Activated B cell treated with CpG ODN at 0.5 μM for 24 hours (primary cell): ENCODE measurements around the gene SLC26A4. TPM values are rescaled to one million over a fixed set of nuclear protein-coding genes. Genes with fewer than 3 reads are reported as not detected.

Source experiments
- ATAC-seq: fragments of 200-7000 bp; cut with Tn5 transposase; one replicate; pipeline ENCODE4 v1.10.0; 2021; ENCODE audit warnings: low read depth, mild to moderate bottlenecking, moderate library complexity
- CTCF ChIA-PET: fragments of 350-600 bp; sonication (Branson Sonifier 250); formaldehyde crosslinking; loops from one replicate; lab custom pipeline; 2021; ENCODE audit warnings: antibody characterized with exemption; lab: Charles Lee
- POLR2A ChIA-PET: fragments of 350-600 bp; sonication (Branson Sonifier 250); formaldehyde crosslinking; loops from one replicate; lab custom pipeline; 2021; ENCODE audit warnings: antibody characterized with exemption; lab: Charles Lee
- DNase-seq: peaks from one replicate; pipeline ENCODE4 v3.0.0; 2022
- H3K27ac Mint-ChIP-seq: one replicate; pipeline ENCODE4 v1.8.0; 2020; ENCODE audit warnings: mixed read lengths
- H3K27me3 Mint-ChIP-seq: one replicate; pipeline ENCODE4 v1.8.0; 2021; ENCODE audit warnings: mixed read lengths
- H3K36me3 Mint-ChIP-seq: one replicate; pipeline ENCODE4 v1.8.0; 2021; ENCODE audit warnings: low read depth, mixed read lengths
- H3K4me1 Mint-ChIP-seq: one replicate; pipeline ENCODE4 v1.8.0; 2021; ENCODE audit warnings: mixed read lengths
- H3K4me3 Mint-ChIP-seq: one replicate; pipeline ENCODE4 v1.8.0; 2020; ENCODE audit warnings: mild to moderate bottlenecking, mixed read lengths
- H3K9me3 Mint-ChIP-seq: one replicate; pipeline ENCODE4 v1.8.0; 2020; ENCODE audit warnings: mixed read lengths
- intact Hi-C: fragments of 100-400 bp; cut with micrococcal nuclease; formaldehyde crosslinking; loops from one replicate; pipeline ENCODE4 v1.15.1; 2024
- total RNA-seq: library from RNA; stranded (reverse); gene quantifications from 2 replicates; pipeline ENCODE4 v1.2.3, GENCODE V29; 2022
- TF ChIP-seq, protein P1 (sequence below): fragments of 200-600 bp; IDR thresholded peaks from one replicate; pipeline ENCODE4 v1.8.0; 2022; ENCODE audit warnings: antibody characterized with exemption, mild to moderate bottlenecking

The SLC26A4 gene
- total RNA-seq, 1 donor from 2014 or later: 0.13 TPM

DNA sequence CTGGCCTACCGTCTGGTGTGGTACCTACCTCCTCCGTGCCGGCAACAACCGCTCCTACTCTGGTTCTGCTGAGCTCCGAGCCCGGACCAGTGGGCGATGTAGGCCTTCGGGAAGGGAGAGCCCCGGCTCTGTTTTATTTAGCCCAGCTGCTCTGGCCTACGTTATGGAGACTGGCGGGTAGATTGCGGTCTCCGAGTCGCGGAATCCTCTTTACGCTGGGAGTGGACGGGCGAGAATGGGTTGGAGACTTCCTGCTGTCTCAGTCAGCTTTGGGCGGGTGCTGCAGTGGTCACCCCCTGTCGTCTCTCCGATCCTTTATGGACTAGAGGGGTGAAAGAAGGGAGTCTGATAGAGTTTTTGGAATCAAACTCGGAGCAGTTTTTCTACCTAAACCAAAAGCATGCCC lies 83.7 kb downstream of the SLC26A4 start:
- intact Hi-C loops: loop anchor here (5.0 kb wide), 1 partner anchor 282 kb away; no protein-coding TSS in a partner anchor
- H3K27me3 Mint-ChIP-seq: no peaks in the 10 kb centered on the region
- peak overlapping the region; percentile 96 for H3K4me3 Mint-ChIP-seq
- peak overlapping the region; percentile 99 for H3K27ac Mint-ChIP-seq
- H3K9me3 Mint-ChIP-seq: no peaks in the 10 kb centered on the region
- no peak for DNase-seq
- peaks cover 28% of the 10 kb centered on the region for H3K36me3 Mint-ChIP-seq
- CTCF ChIA-PET: interaction anchor here (0.6 to 1.7 kb wide), 3 partner anchors 17 to 576 kb away, joined by 3 to 4 read pairs (median 3); no protein-coding TSS in a partner anchor
- TF ChIP-seq, protein P1, sequence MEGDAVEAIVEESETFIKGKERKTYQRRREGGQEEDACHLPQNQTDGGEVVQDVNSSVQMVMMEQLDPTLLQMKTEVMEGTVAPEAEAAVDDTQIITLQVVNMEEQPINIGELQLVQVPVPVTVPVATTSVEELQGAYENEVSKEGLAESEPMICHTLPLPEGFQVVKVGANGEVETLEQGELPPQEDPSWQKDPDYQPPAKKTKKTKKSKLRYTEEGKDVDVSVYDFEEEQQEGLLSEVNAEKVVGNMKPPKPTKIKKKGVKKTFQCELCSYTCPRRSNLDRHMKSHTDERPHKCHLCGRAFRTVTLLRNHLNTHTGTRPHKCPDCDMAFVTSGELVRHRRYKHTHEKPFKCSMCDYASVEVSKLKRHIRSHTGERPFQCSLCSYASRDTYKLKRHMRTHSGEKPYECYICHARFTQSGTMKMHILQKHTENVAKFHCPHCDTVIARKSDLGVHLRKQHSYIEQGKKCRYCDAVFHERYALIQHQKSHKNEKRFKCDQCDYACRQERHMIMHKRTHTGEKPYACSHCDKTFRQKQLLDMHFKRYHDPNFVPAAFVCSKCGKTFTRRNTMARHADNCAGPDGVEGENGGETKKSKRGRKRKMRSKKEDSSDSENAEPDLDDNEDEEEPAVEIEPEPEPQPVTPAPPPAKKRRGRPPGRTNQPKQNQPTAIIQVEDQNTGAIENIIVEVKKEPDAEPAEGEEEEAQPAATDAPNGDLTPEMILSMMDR: no peak
- peaks cover 55% of the 10 kb centered on the region for H3K4me1 Mint-ChIP-seq
- ATAC-seq: peak; percentile 37
- POLR2A ChIA-PET: interaction anchor here (0.6 to 3.0 kb wide), 10 partner anchors 11 to 1459 kb away, joined by 3 to 45 read pairs (median 4); partner anchors contain the start of genes BCAP29, COG5, DLD and DUS4L

DNA sequence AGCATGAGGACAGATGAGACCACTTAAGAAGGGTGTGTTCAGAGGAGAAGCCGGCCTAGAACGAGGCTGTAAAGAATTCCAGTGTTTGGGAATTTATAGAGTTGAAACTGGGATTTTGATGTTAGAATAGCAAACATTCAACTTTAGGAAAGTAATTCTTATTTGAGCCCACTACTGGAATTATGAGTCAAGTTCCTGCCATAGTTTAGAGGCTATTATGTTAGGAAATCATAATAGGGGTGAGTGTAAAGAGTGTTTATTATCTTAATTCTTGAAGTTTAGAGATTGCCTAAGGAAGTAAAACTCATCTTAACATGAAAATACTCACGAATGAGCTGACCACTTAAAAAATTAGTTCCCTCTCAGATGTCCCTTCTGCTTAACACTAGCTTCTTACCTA lies 85.4 kb downstream of the SLC26A4 start:
- Mint-ChIP-seq H3K9me3 (no peaks in the 10 kb centered on the region), H3K4me3 (peak overlapping the region; percentile 65), H3K36me3 (peaks cover 42% of the 10 kb centered on the region), H3K27ac (peak overlapping the region; percentile 2), H3K4me1 (peaks cover 57% of the 10 kb centered on the region), H3K27me3 (no peaks in the 10 kb centered on the region)
- no peak for DNase-seq
- POLR2A ChIA-PET: interaction anchor here (1.0 kb wide), 1 partner anchor 182 kb away, joined by 3 read pairs; no protein-coding TSS in a partner anchor
- TF ChIP-seq, protein P1: no peak
- CTCF ChIA-PET: interaction anchor here (1.2 to 1.6 kb wide), 2 partner anchors 129 to 1026 kb away, joined by 3 to 4 read pairs; no protein-coding TSS in a partner anchor
- no peak for ATAC-seq
- intact Hi-C loops: no loop called here

DNA sequence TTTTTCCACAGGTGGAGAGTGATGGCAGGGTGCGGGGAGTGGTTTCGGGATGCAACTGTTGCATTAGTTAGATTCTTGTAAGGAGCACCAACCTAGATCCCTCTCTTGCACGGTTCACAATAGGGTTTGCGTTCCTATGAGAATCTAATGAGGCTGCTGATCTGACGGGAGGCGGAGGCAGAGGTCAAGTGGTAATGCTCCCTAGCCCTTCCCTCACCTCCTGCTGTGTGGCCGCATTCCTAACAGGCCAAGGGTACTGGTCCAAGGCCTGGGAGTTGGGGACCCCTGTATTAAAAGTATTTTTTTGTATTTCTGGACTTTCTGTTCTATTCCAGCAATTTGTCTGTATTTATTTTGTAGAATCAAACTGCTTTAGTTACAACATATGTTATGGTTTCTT lies 90.5 kb downstream of the SLC26A4 start:
- ATAC-seq (no peak), DNase-seq (no peak)
- CTCF ChIA-PET: no interaction called here
- peaks cover 62% of the 10 kb centered on the region for H3K36me3 Mint-ChIP-seq
- intact Hi-C loops: no loop called here
- no peaks in the 10 kb centered on the region for H3K9me3 Mint-ChIP-seq
- no peak overlapping the region for H3K4me3 Mint-ChIP-seq
- no peaks in the 10 kb centered on the region for H3K27me3 Mint-ChIP-seq
- POLR2A ChIA-PET: no interaction called here
- H3K4me1 Mint-ChIP-seq: peaks cover 25% of the 10 kb centered on the region
- H3K27ac Mint-ChIP-seq: no peak overlapping the region
- TF ChIP-seq, protein P1: no peak

DNA sequence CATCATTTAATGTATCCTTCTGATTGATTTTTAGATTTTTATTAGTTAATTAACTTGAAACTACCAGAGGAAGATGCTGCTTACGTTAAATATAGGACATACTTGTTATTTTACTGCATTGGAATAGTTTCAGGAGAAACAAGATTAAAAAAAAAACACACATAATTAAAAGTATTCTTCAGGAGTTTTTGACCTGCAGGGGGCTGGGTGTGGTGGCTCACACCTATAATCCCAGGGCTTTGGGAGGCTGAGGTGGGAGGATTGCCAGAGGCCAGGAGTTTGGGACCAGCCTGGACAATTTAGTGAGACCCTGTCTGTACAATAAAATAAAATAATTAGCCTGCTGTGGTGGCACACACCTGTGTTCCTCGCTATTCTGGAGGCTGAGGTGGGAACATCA lies 94.0 kb downstream of the SLC26A4 start:
- TF ChIP-seq, protein P1: no peak
- Mint-ChIP-seq H3K27me3 (no peaks in the 10 kb centered on the region), H3K27ac (no peak overlapping the region), H3K36me3 (peaks cover 78% of the 10 kb centered on the region), H3K4me1 (peaks cover 2% of the 10 kb centered on the region), H3K9me3 (no peaks in the 10 kb centered on the region), H3K4me3 (no peak overlapping the region)
- ATAC-seq (no peak), DNase-seq (no peak)
- CTCF ChIA-PET: no interaction called here
- intact Hi-C loops: no loop called here
- POLR2A ChIA-PET: no interaction called here

DNA sequence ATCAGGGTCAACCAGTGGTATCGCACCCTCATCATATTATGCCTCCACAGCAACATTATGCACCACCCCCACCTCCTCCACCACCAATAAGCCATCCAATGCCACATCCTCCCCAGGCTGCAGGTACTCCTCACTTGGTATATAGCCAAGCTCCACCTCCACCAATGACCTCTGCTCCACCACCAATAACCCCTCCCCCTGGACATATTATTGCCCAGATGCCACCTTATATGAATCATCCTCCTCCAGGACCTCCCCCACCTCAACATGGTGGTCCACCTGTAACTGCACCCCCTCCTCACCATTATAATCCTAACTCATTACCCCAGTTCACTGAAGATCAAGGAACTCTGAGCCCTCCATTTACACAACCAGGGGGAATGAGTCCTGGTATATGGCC lies 98.0 kb downstream of the SLC26A4 start:
- POLR2A ChIA-PET: no interaction called here
- H3K36me3 Mint-ChIP-seq: peaks cover 61% of the 10 kb centered on the region

More for the DNA sequence above, 98.0 kb downstream of the SLC26A4 start:
- no peak overlapping the region for H3K4me3 Mint-ChIP-seq
- TF ChIP-seq, protein P1: no peak
- no peaks in the 10 kb centered on the region for H3K27me3 Mint-ChIP-seq
- CTCF ChIA-PET: no interaction called here
- no peak overlapping the region for H3K27ac Mint-ChIP-seq
- H3K4me1 Mint-ChIP-seq: no peaks in the 10 kb centered on the region
- DNase-seq: no peak
- intact Hi-C loops: no loop called here
- ATAC-seq: no peak
- no peaks in the 10 kb centered on the region for H3K9me3 Mint-ChIP-seq
